IMR-90 (cell line): ENCODE data around the gene VIPR2. TPM values are rescaled to one million over a fixed set of nuclear protein-coding genes. Genes with fewer than 3 reads are reported as not detected.

ENCODE experiments used
- ATAC-seq: fragments of 200-7000 bp; cut with Tn5 transposase; 2 replicates; pipeline ENCODE4 v1.9.1; 2020; ENCODE audit warnings: low read depth, mild to moderate bottlenecking, moderate library complexity
- BruUV-seq: library from RNA; stranded (reverse); fragments of 400-500 nt; replicated peaks from 2 replicates; lab custom pipeline; 2021; lab: Mats Ljungman, UMichigan
- CTCF ChIA-PET: fragments of 300-600 bp; formaldehyde crosslinking; extraction: SDS; loops from one replicate; lab custom pipeline; 2021; ENCODE audit warnings: antibody characterized with exemption; lab: Yijun Ruan, JAX
- POLR2A ChIA-PET: fragments of 300-600 bp; sonication (Branson Sonifier 250); formaldehyde crosslinking; loops from one replicate; lab custom pipeline; 2022; ENCODE audit warnings: antibody characterized with exemption; ENCODE audit not compliant: unreplicated experiment; lab: Charles Lee
- DNase-seq: peaks from one replicate; pipeline ENCODE4 v3.0.0; 2013
- H2AFZ ChIP-seq: replicated peaks from 2 replicates; pipeline ENCODE3; 2013; ENCODE audit warnings: low read length, mild to moderate bottlenecking; ENCODE audit not compliant: poor library complexity
- H2AK5ac ChIP-seq: 2 replicates; pipeline ENCODE4 v1.6.1; 2013; ENCODE audit warnings: low read depth, low read length, inconsistent platforms
- H2AK9ac ChIP-seq: replicated peaks from 2 replicates; pipeline ENCODE3; 2013; ENCODE audit warnings: mild to moderate bottlenecking, low read depth, low read length, moderate library complexity; ENCODE audit not compliant: poor library complexity
- H2BK120ac ChIP-seq: 2 replicates; pipeline ENCODE4 v1.6.1; 2013; ENCODE audit warnings: low read depth, low read length, inconsistent platforms
- H2BK15ac ChIP-seq: 3 replicates; pipeline ENCODE4 v1.6.1; 2013; ENCODE audit warnings: low read depth, low read length, inconsistent platforms
- H2BK20ac ChIP-seq: 2 replicates; pipeline ENCODE4 v1.6.1; 2013; ENCODE audit warnings: low read depth, mild to moderate bottlenecking, inconsistent platforms, low read length, moderate library complexity
- H2BK5ac ChIP-seq: 2 replicates; pipeline ENCODE4 v1.6.1; 2013; ENCODE audit warnings: mild to moderate bottlenecking, low read depth, low read length, inconsistent platforms; ENCODE audit not compliant: poor library complexity, severe bottlenecking
- H3K14ac ChIP-seq: replicated peaks from 2 replicates; pipeline ENCODE4 v1.6.1; 2013; ENCODE audit warnings: low read depth, low read length, inconsistent platforms
- H3K18ac ChIP-seq: 2 replicates; pipeline ENCODE4 v1.6.1; 2013; ENCODE audit warnings: low read depth, low read length, control low read depth
- H3K23ac ChIP-seq: 2 replicates; pipeline ENCODE4 v1.6.1; 2013; ENCODE audit warnings: low read depth, low read length, inconsistent platforms
- H3K27ac ChIP-seq: 2 replicates; pipeline ENCODE4 v1.5.1; 2013; ENCODE audit warnings: mild to moderate bottlenecking, control low read depth, low read length; ENCODE audit not compliant: insufficient read depth
- H3K27me3 ChIP-seq: 2 replicates; pipeline ENCODE4 v1.6.1; 2013; ENCODE audit warnings: low read length; ENCODE audit not compliant: control insufficient read depth, insufficient read depth
- H3K36me3 ChIP-seq: 2 replicates; pipeline ENCODE4 v1.6.1; 2013; ENCODE audit warnings: low read length, mixed read lengths; ENCODE audit not compliant: control insufficient read depth, insufficient read depth
- H3K4ac ChIP-seq: 2 replicates; pipeline ENCODE4 v1.6.1; 2013; ENCODE audit warnings: low read depth, low read length, inconsistent platforms
- H3K4me1 ChIP-seq: 2 replicates; pipeline ENCODE4 v1.6.1; 2013; ENCODE audit warnings: low read length, mixed read lengths; ENCODE audit not compliant: control insufficient read depth, insufficient read depth
- H3K4me2 ChIP-seq: 2 replicates; pipeline ENCODE4 v1.6.1; 2013; ENCODE audit warnings: low read depth, mild to moderate bottlenecking, control low read depth, low read length, moderate library complexity
- H3K4me3 ChIP-seq: 2 replicates; pipeline ENCODE4 v1.5.1; 2013; ENCODE audit warnings: low read depth, mild to moderate bottlenecking, control low read depth, low read length, moderate library complexity; ENCODE audit not compliant: insufficient read depth
- H3K56ac ChIP-seq: 2 replicates; pipeline ENCODE4 v1.6.1; 2013; ENCODE audit warnings: low read length, inconsistent platforms; ENCODE audit not compliant: insufficient read depth; ENCODE audit errors: extremely low read depth
- H3K79me1 ChIP-seq, 2 experiments: 2 replicates each; pipeline ENCODE4 v1.6.1; 2013; ENCODE audit warnings: low read length in 2 of 2, inconsistent platforms in 1 of 2, low read depth in 1 of 2
- H3K9ac ChIP-seq: 2 replicates; pipeline ENCODE4 v1.6.1; 2013; ENCODE audit warnings: low read depth, low read length, control low read depth
- H3K9me1 ChIP-seq: 2 replicates; pipeline ENCODE4 v1.6.1; 2013; ENCODE audit warnings: low read length, inconsistent platforms; ENCODE audit not compliant: insufficient read depth
- H3K9me3 ChIP-seq: 2 replicates; pipeline ENCODE4 v1.6.1; 2013; ENCODE audit warnings: low read length; ENCODE audit not compliant: control insufficient read depth, insufficient read depth
- H4K20me1 ChIP-seq: 2 replicates; pipeline ENCODE4 v1.6.1; 2013; ENCODE audit warnings: low read length, inconsistent platforms; ENCODE audit not compliant: insufficient read depth
- H4K5ac ChIP-seq: 2 replicates; pipeline ENCODE4 v1.6.1; 2013; ENCODE audit warnings: mild to moderate bottlenecking, low read depth, low read length, control low read depth
- H4K8ac ChIP-seq, 2 experiments: 2 replicates each; pipeline ENCODE4 v1.6.1; 2013; ENCODE audit warnings: low read depth in 2 of 2, low read length in 2 of 2, control low read depth in 1 of 2, inconsistent platforms in 1 of 2
- H4K91ac ChIP-seq: 2 replicates; pipeline ENCODE4 v1.6.1; 2013; ENCODE audit warnings: low read depth, low read length, inconsistent platforms; ENCODE audit not compliant: insufficient read depth
- CEBPB ChIP-seq: IDR thresholded peaks from 2 replicates; pipeline ENCODE4 v1.6.1; 2012; ENCODE audit warnings: low read depth, low read length, improper control_type of control experiment
- CHD1 ChIP-seq: IDR thresholded peaks from 2 replicates; pipeline ENCODE4 v1.6.1; 2012; ENCODE audit warnings: low read depth, low read length, improper control_type of control experiment
- FOS ChIP-seq: fragments of 150-350 bp; IDR thresholded peaks from 2 replicates; pipeline ENCODE4 v1.6.1; 2016; ENCODE audit warnings: low read depth, low read length
- MAFK ChIP-seq: IDR thresholded peaks from 2 replicates; pipeline ENCODE4 v1.6.1; 2012; ENCODE audit warnings: low read depth, low read length, improper control_type of control experiment
- MAZ ChIP-seq: IDR thresholded peaks from 2 replicates; pipeline ENCODE4 v1.6.1; 2012; ENCODE audit warnings: low read depth, mild to moderate bottlenecking, low read length, improper control_type of control experiment, moderate library complexity, borderline replicate concordance
- MXI1 ChIP-seq: IDR thresholded peaks from 2 replicates; pipeline ENCODE4 v1.6.1; 2012; ENCODE audit warnings: low read depth, mild to moderate bottlenecking, low read length, moderate library complexity, borderline replicate concordance
- NFE2L2 ChIP-seq: fragments of 150-350 bp; IDR thresholded peaks from 2 replicates; pipeline ENCODE4 v1.6.1; 2016; ENCODE audit warnings: low read depth, mild to moderate bottlenecking, low read length
- POLR2A ChIP-seq: IDR thresholded peaks from 2 replicates; pipeline ENCODE4 v1.6.1; 2012; ENCODE audit warnings: mild to moderate bottlenecking, low read depth, low read length
- RAD21 ChIP-seq: IDR thresholded peaks from 2 replicates; pipeline ENCODE4 v1.6.1; 2012; ENCODE audit warnings: low read length, improper control_type of control experiment
- RFX5 ChIP-seq: IDR thresholded peaks from 2 replicates; pipeline ENCODE4 v1.8.0; 2012; ENCODE audit warnings: low read depth, mild to moderate bottlenecking, low read length, moderate library complexity
- SMC3 ChIP-seq: fragments of 150-350 bp; IDR thresholded peaks from 2 replicates; pipeline ENCODE4 v1.6.1; 2016; ENCODE audit warnings: low read depth, mild to moderate bottlenecking, antibody characterized with exemption, low read length, moderate library complexity
- USF2 ChIP-seq: fragments of 150-350 bp; IDR thresholded peaks from 2 replicates; pipeline ENCODE4 v1.6.1; 2017; ENCODE audit warnings: mild to moderate bottlenecking, antibody characterized with exemption, low read length, low read depth
- WGBS, 2 experiments: methylation state at CpG; one replicate each; pipeline versions ENCODE4 v1.1.5 to v1.1.7; 2013; ENCODE audit warnings: missing lambda C conversion rate in 2 of 2; ENCODE audit not compliant: insufficient read length in 1 of 2; ENCODE audit errors: extremely low coverage in 2 of 2; 5-methylcytosine and 5-hydroxymethylcytosine counted together
- dilution Hi-C: fragments of 300-500 bp; cut with HindIII; formaldehyde crosslinking; loops from one replicate; pipeline ENCODE4 v1.14.3; 2018; ENCODE audit warnings: low sequenced_read_pairs; ENCODE audit not compliant: unreplicated experiment
- in situ Hi-C: fragments of 300-500 bp; cut with MboI; formaldehyde crosslinking; loops from 3 replicates; pipeline ENCODE4 v1.14.3; 2019; ENCODE audit warnings: low sequenced_read_pairs, inconsistent platforms, mixed read lengths
- intact Hi-C: fragments of 100-400 bp; cut with micrococcal nuclease; formaldehyde crosslinking; loops from 2 replicates; pipeline ENCODE4 v1.10.0; 2022
- polyA plus RNA-seq, 3 experiments: library from polyadenylated mRNA; depleted of rRNA; stranded (reverse); fragments of >200 nt; gene quantifications; 2 replicates each; pipeline ENCODE4 v1.2.3, GENCODE V29; 2012; ENCODE audit warnings: low replicate concordance in 1 of 3
- total RNA-seq: library from RNA; depleted of rRNA; stranded (reverse); fragments of >200 nt; gene quantifications from 2 replicates; pipeline ENCODE4 v1.2.3, GENCODE V29; 2012

VIPR2 gene
- total and polyA plus RNA-seq, 2 of the 4 experiments (the other 2 are of a cell fraction) = not detected

GRCh38 chr7:159158125-159158887 lies 13.6 kb upstream of the VIPR2 start:
- Histone ChIP-seq H3K9me1 (no peaks in the 10 kb centered on the region), H2AFZ (no peak overlapping the region), H3K27me3 (no peaks in the 10 kb centered on the region), H2BK120ac (no peak overlapping the region), H3K14ac (no peak overlapping the region), H2BK5ac (no peak overlapping the region), H4K5ac (no peak overlapping the region), H4K8ac (no peak overlapping the region), H3K9me3 (peaks cover 42% of the 10 kb centered on the region), H3K56ac (no peak overlapping the region), H3K36me3 (no peaks in the 10 kb centered on the region), H3K4ac (no peak overlapping the region), H3K18ac (no peak overlapping the region), H2BK15ac (no peak overlapping the region), H3K4me2 (no peak overlapping the region), H3K4me3 (no peak overlapping the region), H3K4me1 (no peaks in the 10 kb centered on the region), H4K20me1 (no peaks in the 10 kb centered on the region), H3K9ac (no peak overlapping the region), H2AK9ac (no peak overlapping the region), H3K27ac (no peak overlapping the region), H2AK5ac (no peak overlapping the region), H4K91ac (no peak overlapping the region), H3K79me1 (no peaks in the 10 kb centered on the region), H2BK20ac (no peak overlapping the region), H3K23ac (no peak overlapping the region)
- ChIA-PET POLR2A (no interaction called here), CTCF (no interaction called here)
- dilution Hi-C loops = no loop called here
- BruUV-seq = no TSS peak
- TF ChIP-seq SMC3 (no peak), NFE2L2 (no peak), CHD1 (no peak), MAZ (no peak), RAD21 (no peak), POLR2A (no peak), USF2 (no peak), RFX5 (no peak), MXI1 (no peak), FOS (no peak), CEBPB (no peak), MAFK (no peak)
- intact Hi-C loops = no loop called here
- DNase-seq (no peak), ATAC-seq (no peak)
- WGBS, 2 experiments = 45% methylated on average over 5 of the region's 29 CpGs; no CpG with 5 or more reads in 1 of the 2 experiments
- in situ Hi-C loops = no loop called here
